HG03520 (cell line): Measurements from ENCODE around the gene SLC44A5.
A peak's percentile ranks its signal among the peaks of the same experiment; 100 is the strongest.
"Not testable (repeated sequence)": the region's sequence is repeated elsewhere in the genome, so short reads cannot be mapped to it uniquely, and the experiment has no call there.

Experiments
- ATAC-seq: cut with Tn5 transposase; IDR thresholded peaks from one replicate; pipeline ENCODE4 v1.9.1; 2021; ENCODE audit warnings: mild to moderate bottlenecking, moderate library complexity; ENCODE audit not compliant: unreplicated experiment

Gene SLC44A5

GRCh38 chr1:75203415-75204277, 407.3 kb downstream of the SLC44A5 start:
- peak; percentile 91 for ATAC-seq

- ATAC-seq: no peak
These were observed 408.2 kb downstream of the SLC44A5 start for GRCh38 chr1:75202751-75203150.

- ATAC-seq: no peak
These were observed 412.2 kb downstream of the SLC44A5 start for GRCh38 chr1:75198761-75199160.

- no peak for ATAC-seq
These were observed 412.8 kb downstream of the SLC44A5 start for GRCh38 chr1:75198163-75198562.

- no peak for ATAC-seq
These were observed 422.0 kb downstream of the SLC44A5 start for GRCh38 chr1:75188892-75189291.

- not testable (repeated sequence) for ATAC-seq
These were observed 429.5 kb downstream of the SLC44A5 start for GRCh38 chr1:75181214-75181955.

GRCh38 chr1:75174031-75174760, 436.7 kb downstream of the SLC44A5 start:
- no peak for ATAC-seq

GRCh38 chr1:75172556-75172955, 438.4 kb downstream of the SLC44A5 start:
- ATAC-seq: no peak

- no peak for ATAC-seq
These were observed 439.0 kb downstream of the SLC44A5 start for GRCh38 chr1:75171876-75172275.

GRCh38 chr1:75170981-75171380, 439.9 kb downstream of the SLC44A5 start:
- ATAC-seq: no peak

GRCh38 chr1:75170011-75170410, 440.9 kb downstream of the SLC44A5 start:
- ATAC-seq: no peak

- ATAC-seq: no peak
These were observed 444.1 kb downstream of the SLC44A5 start for GRCh38 chr1:75166821-75167220.

- ATAC-seq: no peak
These were observed 445.6 kb downstream of the SLC44A5 start for GRCh38 chr1:75165264-75165663.

- ATAC-seq: no peak
These were observed 451.8 kb downstream of the SLC44A5 start for GRCh38 chr1:75159154-75159553.
